GM12801 (cell line): ENCODE data around the gene SREBF2.

ENCODE experiments used
- TF ChIP-seq, protein P1 (sequence below): IDR thresholded peaks from one replicate; pipeline ENCODE4 v1.5.1; 2011; ENCODE audit warnings: control low read depth; ENCODE audit not compliant: insufficient read length; ENCODE audit errors: extremely low read depth

The SREBF2 gene

DNA sequence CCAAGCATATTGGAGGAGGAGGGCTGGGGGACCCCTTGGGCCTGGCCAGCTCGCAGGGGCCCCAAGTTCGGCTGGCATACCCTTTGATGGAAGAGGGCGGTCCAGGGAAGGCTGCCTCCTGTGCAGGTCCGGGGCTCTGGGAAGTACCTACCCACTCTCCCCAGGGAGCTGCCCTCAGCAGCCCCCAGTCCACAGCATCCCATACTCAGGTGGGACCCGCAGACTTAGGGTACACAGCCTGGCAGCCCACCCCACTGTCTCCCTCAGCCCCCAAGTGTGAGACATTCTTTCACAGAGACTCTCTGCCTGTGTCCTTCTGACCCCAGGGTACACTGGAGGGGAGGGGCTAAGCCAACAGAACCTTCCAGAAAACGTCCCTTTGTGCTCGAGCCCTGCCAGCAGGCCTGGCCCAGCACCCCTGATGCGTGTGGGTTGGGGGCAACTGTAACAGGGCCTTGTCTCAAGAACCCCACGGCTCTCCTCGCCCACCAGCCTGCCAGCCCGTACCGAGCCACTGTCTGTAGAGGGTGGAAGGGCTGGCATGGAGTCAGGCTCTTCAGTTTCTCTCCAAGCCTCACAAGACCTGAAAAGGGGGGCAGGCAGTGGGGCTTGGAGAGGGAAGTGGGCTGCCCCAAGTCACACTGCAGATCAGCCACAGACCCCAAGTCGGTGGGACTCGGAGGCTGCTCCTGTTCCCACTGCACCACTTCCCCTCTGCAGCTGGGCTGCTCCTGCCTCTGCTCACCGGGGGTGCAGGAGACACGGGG, 100.7 kb downstream of the SREBF2 start:
- TF ChIP-seq, protein P1, sequence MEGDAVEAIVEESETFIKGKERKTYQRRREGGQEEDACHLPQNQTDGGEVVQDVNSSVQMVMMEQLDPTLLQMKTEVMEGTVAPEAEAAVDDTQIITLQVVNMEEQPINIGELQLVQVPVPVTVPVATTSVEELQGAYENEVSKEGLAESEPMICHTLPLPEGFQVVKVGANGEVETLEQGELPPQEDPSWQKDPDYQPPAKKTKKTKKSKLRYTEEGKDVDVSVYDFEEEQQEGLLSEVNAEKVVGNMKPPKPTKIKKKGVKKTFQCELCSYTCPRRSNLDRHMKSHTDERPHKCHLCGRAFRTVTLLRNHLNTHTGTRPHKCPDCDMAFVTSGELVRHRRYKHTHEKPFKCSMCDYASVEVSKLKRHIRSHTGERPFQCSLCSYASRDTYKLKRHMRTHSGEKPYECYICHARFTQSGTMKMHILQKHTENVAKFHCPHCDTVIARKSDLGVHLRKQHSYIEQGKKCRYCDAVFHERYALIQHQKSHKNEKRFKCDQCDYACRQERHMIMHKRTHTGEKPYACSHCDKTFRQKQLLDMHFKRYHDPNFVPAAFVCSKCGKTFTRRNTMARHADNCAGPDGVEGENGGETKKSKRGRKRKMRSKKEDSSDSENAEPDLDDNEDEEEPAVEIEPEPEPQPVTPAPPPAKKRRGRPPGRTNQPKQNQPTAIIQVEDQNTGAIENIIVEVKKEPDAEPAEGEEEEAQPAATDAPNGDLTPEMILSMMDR, result no peak

DNA sequence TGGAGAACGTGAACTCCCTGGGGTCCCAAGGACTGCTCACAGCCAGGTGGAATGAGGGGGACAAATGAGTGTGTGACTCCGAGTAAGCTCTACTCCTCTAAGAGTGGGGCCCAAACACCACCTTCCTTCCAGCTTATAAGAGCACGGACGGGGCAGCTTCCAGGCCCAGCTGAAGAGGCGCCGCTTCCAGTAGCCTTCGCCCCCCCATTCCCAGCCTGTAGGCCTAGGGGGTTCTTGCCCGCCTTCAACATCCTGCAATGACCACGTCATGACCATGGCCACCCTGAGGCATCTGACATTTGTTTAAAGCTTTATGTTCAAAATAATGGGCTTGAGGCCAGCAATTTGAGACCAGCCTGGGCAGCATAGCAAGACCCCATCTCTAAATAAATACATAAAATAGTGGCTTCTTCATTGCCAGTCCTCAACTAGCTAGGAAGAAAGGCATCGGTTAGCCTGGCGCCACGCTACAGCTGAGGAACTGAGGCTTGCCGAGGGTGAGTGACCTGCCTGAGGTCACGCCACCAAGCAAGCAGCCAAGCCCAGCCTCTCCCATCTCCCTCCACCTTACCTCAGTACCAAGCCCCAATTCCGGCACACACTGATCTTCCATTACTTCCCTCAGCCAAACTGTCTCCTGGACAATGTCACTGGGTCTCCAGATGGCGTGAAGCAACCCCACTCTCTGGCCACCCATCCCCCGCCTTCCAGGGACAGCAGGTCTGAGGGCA, 101.5 kb downstream of the SREBF2 start:
- TF ChIP-seq, protein P1, result no peak

DNA sequence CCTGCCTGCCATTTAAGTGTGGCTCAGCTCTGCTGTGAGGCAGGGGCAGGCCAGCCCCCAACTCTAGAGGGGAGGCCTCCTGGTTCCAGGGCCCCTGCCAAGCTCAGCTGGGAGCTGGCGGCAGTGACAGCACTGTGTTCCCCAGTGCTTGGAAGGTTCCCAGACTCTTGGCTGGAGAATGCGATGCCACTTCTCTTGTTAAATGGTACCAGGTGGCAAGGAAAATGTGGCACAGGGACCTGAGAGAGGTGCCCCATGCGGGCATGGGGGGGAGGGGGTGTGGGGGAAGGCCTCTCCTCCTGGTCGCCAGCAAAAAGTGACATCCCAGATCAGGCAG, 102.1 kb downstream of the SREBF2 start:
- TF ChIP-seq, protein P1, result no peak

DNA sequence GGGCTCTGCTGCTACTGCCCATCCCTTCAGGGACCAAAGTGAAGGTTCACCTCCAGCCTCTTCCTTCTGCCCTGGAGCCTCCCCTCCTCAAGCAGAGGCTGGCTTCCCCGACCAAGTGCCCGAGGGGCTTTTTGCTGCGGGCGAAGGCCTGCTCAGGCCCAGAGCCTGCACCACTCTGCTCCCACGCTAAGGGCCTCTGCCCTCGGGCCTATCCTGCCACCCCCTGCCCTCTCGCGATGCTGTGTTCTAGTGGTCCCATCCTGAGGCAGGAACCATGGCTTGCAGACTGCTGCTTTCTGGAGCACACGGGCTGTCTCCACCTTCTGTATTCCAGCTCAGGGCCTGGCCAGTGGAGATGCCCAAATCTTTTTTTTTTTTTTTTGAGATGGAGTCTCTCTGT, 102.6 kb downstream of the SREBF2 start:
- TF ChIP-seq, protein P1, result no peak

DNA sequence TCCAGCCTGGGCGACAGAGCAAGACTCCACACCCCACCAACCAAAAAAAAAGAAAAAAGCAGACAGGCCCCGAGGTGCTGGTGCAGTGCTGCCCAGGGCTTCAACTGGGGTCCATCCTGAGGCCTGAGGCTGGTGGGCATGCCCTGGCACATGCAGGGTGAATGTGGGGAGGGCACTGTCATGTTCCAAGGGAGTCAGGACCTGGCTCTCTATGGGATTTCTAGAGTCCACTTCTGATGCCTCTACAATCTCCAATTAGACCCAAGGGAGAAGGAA, 103.9 kb downstream of the SREBF2 start:
- TF ChIP-seq, protein P1, result no peak

DNA sequence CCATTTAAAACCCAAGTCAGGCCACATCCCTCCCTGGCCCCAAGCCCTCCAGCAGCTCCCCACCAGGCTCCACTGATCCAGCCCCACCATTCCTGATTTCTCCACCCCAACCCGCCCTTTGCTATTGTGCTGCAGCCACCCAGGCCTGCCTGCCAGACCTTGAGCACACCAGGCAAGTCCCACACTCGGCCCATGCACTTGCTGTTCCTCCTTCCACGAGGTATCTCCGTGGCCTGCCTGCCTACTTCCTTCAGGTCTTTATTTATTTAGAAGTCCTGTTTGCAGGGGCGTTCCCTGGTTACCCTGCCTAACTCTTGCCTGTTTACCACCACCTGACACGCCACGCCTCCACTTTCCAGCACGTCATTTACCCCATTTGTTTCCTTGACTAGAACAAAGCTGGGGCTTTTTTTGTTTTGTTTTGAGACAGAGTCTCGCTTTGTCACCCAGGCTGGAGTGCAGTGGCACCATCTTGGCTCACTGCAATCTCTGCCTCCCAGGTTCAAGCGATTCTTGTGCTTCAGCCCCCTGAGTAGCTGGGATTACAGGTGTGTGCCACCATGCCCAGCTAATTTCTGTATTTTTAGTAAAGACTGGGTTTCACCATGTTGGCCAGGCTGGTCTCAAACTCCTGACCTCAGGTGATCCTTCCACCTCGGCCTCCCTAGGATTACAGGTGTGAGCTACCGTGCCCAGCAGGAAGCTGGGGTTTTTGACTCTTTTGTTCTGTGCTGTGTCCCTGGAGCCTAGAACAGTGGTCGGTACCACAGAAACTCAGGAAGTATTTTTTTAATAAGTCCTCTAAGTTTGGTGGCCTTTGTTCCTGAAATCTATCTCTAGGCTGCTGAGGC, 107.3 kb downstream of the SREBF2 start:
- TF ChIP-seq, protein P1, result no peak
